ENCODE data around the gene ATP2C1.
"Not testable (repeated sequence)": the region's sequence is repeated elsewhere in the genome, so short reads cannot be mapped to it uniquely, and the experiment has no call there.

Gene ATP2C1

GRCh38 chr3:131038326-131038725 is 144.4 kb downstream of the ATP2C1 start:
- no peak for TF ChIP-seq Cebpa-rat (IDR thresholded peaks at IDR 0.05)
- Histone ChIP-seq H4K20me1 (no peaks in the 10 kb centered on the region), H3K9me3 (replicated peaks in 1 of 11) (no peaks in the 10 kb centered on the region), H3K27me3 (no peaks in the 10 kb centered on the region), H3K4me3 (no peak overlapping the region), H3K27ac (no peak overlapping the region), H3K36me3 (no peaks in the 10 kb centered on the region), H3K4me1 (peaks cover 0 to 6% (median 0%) of the 10 kb centered on the region in 10 experiments; a peak in 4 of 20 replicates), H3K4me2 (no peak overlapping the region), H3K9ac (no peak overlapping the region)

DNA sequence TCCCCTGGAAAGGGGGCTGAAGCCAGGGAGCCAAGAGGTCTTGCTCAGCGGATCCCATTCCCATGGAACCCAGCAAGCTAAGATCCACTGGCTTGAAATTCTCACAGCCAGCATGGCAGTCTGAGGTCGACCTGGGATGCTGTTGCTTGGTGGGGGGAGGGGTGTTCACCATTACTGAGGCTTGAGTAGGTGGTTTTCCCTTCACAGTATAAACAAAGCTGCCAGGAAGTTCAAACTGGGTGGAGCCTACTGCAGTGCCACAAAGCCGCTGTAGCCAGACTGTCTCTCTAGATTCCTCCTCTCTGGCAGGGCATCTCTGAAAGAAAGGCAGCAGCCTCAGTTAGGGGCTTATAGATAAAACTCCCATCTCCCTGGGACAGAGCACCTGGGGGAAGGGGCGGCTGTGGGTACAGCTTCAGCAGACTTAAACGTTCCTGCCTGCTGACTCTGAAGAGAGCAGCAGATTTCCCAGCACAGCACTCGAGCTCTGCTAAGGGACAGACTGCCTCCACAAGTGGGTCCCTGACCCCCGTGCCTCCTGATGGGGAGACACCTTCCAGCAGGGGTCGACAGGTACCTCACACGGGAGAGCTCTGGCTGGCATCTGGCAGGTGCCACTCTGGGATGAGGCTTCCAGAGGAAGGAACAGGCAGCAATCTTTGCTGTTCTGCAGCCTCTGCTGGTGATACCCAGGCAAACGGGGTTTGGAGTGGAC is 148.5 kb downstream of the ATP2C1 start:
- not testable (repeated sequence) for H3K36me3 ChIP-seq; H3K4me3 ChIP-seq; H3K27me3 ChIP-seq; H4K20me1 ChIP-seq; H3K9me3 ChIP-seq (replicated peaks in 1 of 11); H3K27ac ChIP-seq; H3K9ac ChIP-seq
- peak overlapping the region in 3 of 11 experiments; percentile 10 to 36 (median 25); a peak in 8 of 22 replicates for H3K4me2 ChIP-seq
- H3K4me1 ChIP-seq: peaks cover 0 to 10% (median 2%) of the 10 kb centered on the region in 10 experiments; a peak in 7 of 20 replicates

DNA sequence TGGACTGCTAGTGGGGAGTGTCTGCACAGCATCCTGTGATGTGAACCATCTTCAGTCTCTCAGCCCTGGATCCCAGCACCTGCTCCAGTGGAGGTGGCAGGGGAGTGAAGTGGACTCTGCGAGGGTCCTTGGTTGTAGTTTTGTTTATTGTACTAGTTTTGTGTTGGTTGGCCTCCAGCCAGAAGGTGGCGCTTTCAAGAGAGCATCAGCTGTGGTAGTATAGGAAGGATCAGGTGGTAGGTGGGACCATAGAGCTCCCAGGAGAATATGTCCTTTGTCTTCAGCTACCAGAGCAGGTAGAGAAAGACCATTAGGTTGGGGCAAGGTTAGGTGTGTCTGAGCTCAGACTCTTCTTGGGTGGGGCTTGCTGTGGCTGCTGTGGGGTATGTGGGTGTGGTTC is 153.7 kb downstream of the ATP2C1 start:
- peak overlapping the region in 6 of 11 experiments; percentile 5 to 41 (median 26); a peak in 6 of 22 replicates for H3K4me2 ChIP-seq
- H3K9me3 ChIP-seq (replicated peaks in 1 of 11): no peaks in the 10 kb centered on the region
- H3K9ac ChIP-seq: no peak overlapping the region
- no peak overlapping the region for H3K27ac ChIP-seq
- no peak for TF ChIP-seq Cebpa-rat (IDR thresholded peaks at IDR 0.05)
- no peak overlapping the region for H3K4me3 ChIP-seq
- H4K20me1 ChIP-seq: no peaks in the 10 kb centered on the region
- H3K27me3 ChIP-seq: no peaks in the 10 kb centered on the region
- H3K36me3 ChIP-seq: no peaks in the 10 kb centered on the region
- H3K4me1 ChIP-seq: peaks cover 0 to 7% (median 0%) of the 10 kb centered on the region in 10 experiments; a peak in 6 of 20 replicates

DNA sequence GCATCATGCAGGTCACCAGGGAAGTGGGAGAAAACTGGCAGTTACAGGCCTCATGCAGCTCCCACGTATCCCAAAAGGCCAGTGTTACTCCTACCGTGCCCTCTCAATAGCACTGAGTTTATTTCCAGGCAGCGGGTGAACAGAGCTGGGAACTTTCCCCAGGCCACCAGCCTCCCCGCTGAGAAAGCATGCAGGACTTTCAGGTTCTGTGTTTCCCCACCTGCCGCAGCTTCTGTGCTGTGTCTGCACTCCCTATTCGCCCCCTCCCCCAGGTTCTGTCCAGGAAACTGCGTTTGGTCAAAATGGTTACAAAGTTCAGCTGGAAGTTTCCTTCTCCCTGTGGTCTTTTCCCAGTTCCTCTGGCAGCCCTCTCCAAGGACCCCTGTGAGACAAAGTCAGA is 154.1 kb downstream of the ATP2C1 start:
- Histone ChIP-seq H4K20me1 (no peaks in the 10 kb centered on the region), H3K4me2 (no peak overlapping the region), H3K9ac (no peak overlapping the region), H3K9me3 (replicated peaks in 1 of 11) (no peaks in the 10 kb centered on the region), H3K4me3 (no peak overlapping the region), H3K36me3 (no peaks in the 10 kb centered on the region), H3K4me1 (peaks cover 0 to 7% (median 0%) of the 10 kb centered on the region in 10 experiments; a peak in 5 of 20 replicates), H3K27me3 (no peaks in the 10 kb centered on the region), H3K27ac (no peak overlapping the region)
- no peak for TF ChIP-seq Cebpa-rat (IDR thresholded peaks at IDR 0.05)

DNA sequence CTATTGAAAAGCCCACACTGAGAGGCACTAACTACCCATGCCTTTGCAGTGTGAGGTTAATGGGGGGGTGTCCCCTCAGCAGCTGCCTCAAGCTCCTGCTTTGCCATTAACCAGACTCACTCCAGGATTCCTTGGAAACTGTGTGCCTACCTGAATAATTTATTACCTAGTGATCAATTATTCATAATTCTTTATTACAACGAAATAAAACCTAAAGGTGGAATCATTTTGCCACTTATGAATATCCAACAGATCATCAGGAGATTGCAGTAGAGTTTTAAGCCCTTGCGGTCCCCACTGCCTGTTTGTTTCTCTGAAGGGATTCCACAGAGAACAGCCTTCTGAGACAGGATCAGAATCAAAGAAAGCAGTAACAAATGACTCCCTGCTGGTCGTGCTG is 156.1 kb downstream of the ATP2C1 start:
- H3K9ac ChIP-seq: no peak overlapping the region
- H3K27me3 ChIP-seq: no peaks in the 10 kb centered on the region
- no peak for TF ChIP-seq Cebpa-rat (IDR thresholded peaks at IDR 0.05)
- no peak overlapping the region for H3K27ac ChIP-seq
- no peaks in the 10 kb centered on the region for H3K9me3 ChIP-seq (replicated peaks in 1 of 11)
- peaks cover 0 to 7% (median 0%) of the 10 kb centered on the region in 10 experiments; a peak in 5 of 20 replicates for H3K4me1 ChIP-seq
- H4K20me1 ChIP-seq: no peaks in the 10 kb centered on the region
- H3K4me2 ChIP-seq: no peak overlapping the region
- no peaks in the 10 kb centered on the region for H3K36me3 ChIP-seq
- no peak overlapping the region for H3K4me3 ChIP-seq

DNA sequence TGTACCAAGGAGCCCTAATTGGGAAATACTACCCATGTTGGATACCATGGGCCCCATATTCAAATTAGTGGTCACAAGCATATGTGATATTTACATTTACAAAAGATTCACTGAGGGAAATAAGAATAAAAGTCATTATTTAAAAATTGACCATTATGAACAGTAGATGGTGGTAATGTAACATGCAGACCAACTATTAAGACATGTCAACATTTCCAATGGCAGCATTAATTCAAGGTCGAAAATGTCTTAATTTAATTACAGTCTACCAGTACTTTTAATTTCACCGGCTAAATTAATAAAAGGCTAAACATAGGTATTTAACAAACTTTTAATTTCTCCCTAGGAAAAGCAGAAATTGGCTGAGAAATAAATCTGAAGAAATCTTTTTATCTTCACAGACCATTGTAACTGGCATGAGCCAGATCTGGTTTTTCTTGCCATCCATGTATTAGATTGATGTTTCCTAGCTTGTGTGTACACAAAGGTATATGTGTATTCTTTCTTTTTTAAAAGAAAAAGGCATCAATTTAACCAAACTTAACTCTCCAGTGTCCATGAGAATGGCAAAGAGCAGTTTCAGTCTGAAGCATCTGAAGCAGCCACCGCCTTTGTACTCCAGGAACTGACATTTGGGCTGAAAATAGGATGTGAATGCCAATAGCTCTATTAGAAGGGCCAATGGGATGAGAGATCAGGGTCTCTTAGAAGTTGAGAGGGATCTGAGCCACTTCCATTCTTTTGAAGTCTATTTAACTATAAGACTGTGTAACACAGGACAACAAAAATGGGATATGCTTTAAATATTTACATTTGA is 159.4 kb downstream of the ATP2C1 start:
- no peak overlapping the region for H3K27ac ChIP-seq
- no peaks in the 10 kb centered on the region for H3K27me3 ChIP-seq
- H3K36me3 ChIP-seq: no peaks in the 10 kb centered on the region
- peaks cover 0 to under 1% (median 0%) of the 10 kb centered on the region in 11 experiments; a peak in 1 of 22 replicates for H3K9me3 ChIP-seq (replicated peaks in 1 of 11)
- no peak overlapping the region for H3K4me2 ChIP-seq
- H3K9ac ChIP-seq: no peak overlapping the region
- TF ChIP-seq Cebpa-rat (IDR thresholded peaks at IDR 0.05): no peak
- H3K4me1 ChIP-seq: no peaks in the 10 kb centered on the region
- H4K20me1 ChIP-seq: no peaks in the 10 kb centered on the region
- H3K4me3 ChIP-seq: no peak overlapping the region

Measured in BLaER1 treated with 17β-estradiol and CSF1 and Interleukin-3, amounts not matched to agents 10 nM and 100 nM (cell line).